WTC11 (cell line): Measurements from ENCODE around the gene C10orf90. TPM values are rescaled to one million over a fixed set of nuclear protein-coding genes. Genes with fewer than 3 reads are reported as not detected.

ENCODE experiments used
- ATAC-seq: fragments of 200-7000 bp; cut with Tn5 transposase; 2 replicates; pipeline ENCODE4 v1.10.0; 2021; ENCODE audit warnings: mild to moderate bottlenecking, moderate library complexity
- CTCF ChIA-PET: fragments of 300-600 bp; sonication (Branson Sonifier 250); formaldehyde crosslinking; loops from one replicate; lab custom pipeline; 2021; ENCODE audit warnings: antibody characterized with exemption; lab: Charles Lee
- POLR2A ChIA-PET: fragments of 350-600 bp; sonication (Branson Sonifier 250); formaldehyde crosslinking; loops from one replicate; lab custom pipeline; 2021; ENCODE audit warnings: antibody characterized with exemption; lab: Charles Lee
- DNase-seq: peaks from one replicate; pipeline ENCODE4 v3.0.0; 2021; ENCODE audit warnings: low spot score
- H3K27ac Mint-ChIP-seq: 2 replicates; pipeline ENCODE4 v1.8.0; 2021; ENCODE audit warnings: mixed read lengths
- H3K27me3 Mint-ChIP-seq: 2 replicates; pipeline ENCODE4 v1.8.0; 2021; ENCODE audit warnings: low read depth, mild to moderate bottlenecking, moderate library complexity, mixed read lengths
- H3K36me3 Mint-ChIP-seq: 2 replicates; pipeline ENCODE4 v1.8.0; 2021; ENCODE audit warnings: mixed read lengths
- H3K4me1 Mint-ChIP-seq: 2 replicates; pipeline ENCODE4 v1.8.0; 2022; ENCODE audit warnings: mixed read lengths
- H3K4me3 Mint-ChIP-seq: 2 replicates; pipeline ENCODE4 v1.8.0; 2021; ENCODE audit warnings: mild to moderate bottlenecking, moderate library complexity, mixed read lengths
- H3K9me3 Mint-ChIP-seq: 2 replicates; pipeline ENCODE4 v1.8.0; 2021; ENCODE audit warnings: mixed read lengths
- ARID4B ChIP-seq: sonication (generic); formaldehyde crosslinking; IDR thresholded peaks from 2 replicates; pipeline ENCODE4 v1.8.0; 2023; ENCODE audit warnings: missing genetic modification reagents, mild to moderate bottlenecking, borderline replicate concordance
- ATF6 ChIP-seq: sonication (generic); formaldehyde crosslinking; IDR thresholded peaks from 2 replicates; pipeline ENCODE4 v1.8.1; 2023; ENCODE audit warnings: mild to moderate bottlenecking, missing genetic modification reagents
- CDX4 ChIP-seq: fragments of 250-450 bp; sonication (Bioruptor Pico); IDR thresholded peaks from 2 replicates; pipeline ENCODE4 v1.9.0; 2021; ENCODE audit warnings: moderate library complexity, mild to moderate bottlenecking, inconsistent platforms, borderline replicate concordance
- CREM ChIP-seq: sonication (generic); formaldehyde crosslinking; IDR thresholded peaks from 2 replicates; pipeline ENCODE4 v1.8.1; 2022; ENCODE audit warnings: mild to moderate bottlenecking, missing genetic modification reagents, moderate library complexity
- CTCF ChIP-seq: fragments of 200-600 bp; IDR thresholded peaks from 2 replicates; pipeline ENCODE4 v1.8.0; 2022; ENCODE audit warnings: antibody characterized with exemption
- ELF4 ChIP-seq: sonication (generic); formaldehyde crosslinking; IDR thresholded peaks from 2 replicates; pipeline ENCODE4 v1.8.1; 2022; ENCODE audit warnings: low read depth, mild to moderate bottlenecking, moderate library complexity, missing genetic modification reagents
- ESRRA ChIP-seq: sonication (generic); formaldehyde crosslinking; IDR thresholded peaks from 2 replicates; pipeline ENCODE4 v1.8.1; 2022; ENCODE audit warnings: mild to moderate bottlenecking, missing genetic modification reagents, borderline replicate concordance
- ETV6 ChIP-seq: sonication (generic); formaldehyde crosslinking; IDR thresholded peaks from 2 replicates; pipeline ENCODE4 v1.8.1; 2022; ENCODE audit warnings: mild to moderate bottlenecking, missing genetic modification reagents
- FOXK1 ChIP-seq: sonication (generic); formaldehyde crosslinking; IDR thresholded peaks from 2 replicates; pipeline ENCODE4 v1.8.0; 2022; ENCODE audit warnings: mild to moderate bottlenecking, moderate library complexity, missing genetic modification reagents
- GTF2I ChIP-seq: fragments of 250-450 bp; sonication (Bioruptor Pico); conservative IDR thresholded peaks from 2 replicates; pipeline ENCODE4 v1.4.0; 2021; ENCODE audit warnings: mild to moderate bottlenecking
- IRF1 ChIP-seq: sonication (generic); formaldehyde crosslinking; IDR thresholded peaks from 2 replicates; pipeline ENCODE4 v1.8.0; 2023; ENCODE audit warnings: missing genetic modification reagents
- JAZF1 ChIP-seq: fragments of 250-450 bp; sonication (Bioruptor Pico); IDR thresholded peaks from 2 replicates; pipeline ENCODE4 v1.9.0; 2021; ENCODE audit warnings: moderate library complexity, mild to moderate bottlenecking, inconsistent platforms
- KAT7 ChIP-seq: sonication (generic); formaldehyde crosslinking; IDR thresholded peaks from 2 replicates; pipeline ENCODE4 v1.8.1; 2023; ENCODE audit warnings: missing genetic modification reagents, mild to moderate bottlenecking, borderline replicate concordance
- MAX ChIP-seq: sonication (generic); formaldehyde crosslinking; IDR thresholded peaks from 2 replicates; pipeline ENCODE4 v1.8.0; 2022; ENCODE audit warnings: mild to moderate bottlenecking, missing genetic modification reagents
- NR1H2 ChIP-seq: sonication (generic); formaldehyde crosslinking; IDR thresholded peaks from 2 replicates; pipeline ENCODE4 v1.9.0; 2021; ENCODE audit warnings: mild to moderate bottlenecking, moderate library complexity, missing genetic modification reagents
- NR2C2 ChIP-seq: sonication (generic); formaldehyde crosslinking; IDR thresholded peaks from 2 replicates; pipeline ENCODE4 v1.8.0; 2022; ENCODE audit warnings: mild to moderate bottlenecking, missing genetic modification reagents
- PREB ChIP-seq: sonication (generic); formaldehyde crosslinking; IDR thresholded peaks from 2 replicates; pipeline ENCODE4 v1.8.1; 2022; ENCODE audit warnings: mild to moderate bottlenecking, missing genetic modification reagents, moderate library complexity, borderline replicate concordance
- PRRX2 ChIP-seq: fragments of 250-450 bp; sonication (Bioruptor Pico); IDR thresholded peaks from 2 replicates; pipeline ENCODE4 v1.8.0; 2021; ENCODE audit warnings: mild to moderate bottlenecking
- USF1 ChIP-seq: sonication (generic); formaldehyde crosslinking; IDR thresholded peaks from 2 replicates; pipeline ENCODE4 v1.8.0; 2022; ENCODE audit warnings: mild to moderate bottlenecking, missing genetic modification reagents
- ZNF219 ChIP-seq: sonication (generic); formaldehyde crosslinking; IDR thresholded peaks from 2 replicates; pipeline ENCODE4 v1.8.0; 2023; ENCODE audit warnings: missing genetic modification reagents, mild to moderate bottlenecking, borderline replicate concordance
- ZNF263 ChIP-seq: sonication (generic); formaldehyde crosslinking; IDR thresholded peaks from 2 replicates; pipeline ENCODE4 v1.8.1; 2022; ENCODE audit warnings: low read depth, mild to moderate bottlenecking, moderate library complexity, missing genetic modification reagents
- ZNF317 ChIP-seq: sonication (generic); formaldehyde crosslinking; IDR thresholded peaks from 2 replicates; pipeline ENCODE4 v1.8.1; 2023; ENCODE audit warnings: low read depth, mild to moderate bottlenecking, moderate library complexity, missing genetic modification reagents, borderline replicate concordance
- ZNF671 ChIP-seq: fragments of 250-450 bp; sonication (Bioruptor Pico); IDR thresholded peaks from 2 replicates; pipeline ENCODE4 v1.8.0; 2021; ENCODE audit warnings: mild to moderate bottlenecking
- total RNA-seq: library from RNA; stranded (reverse); gene quantifications from 3 replicates; pipeline ENCODE4 v1.2.3, GENCODE V29; 2021

C10orf90 gene
- total RNA-seq, 1 experiment from 2014 or later: 0.85 TPM

- no peak overlapping the region for H3K4me3 Mint-ChIP-seq
- H3K4me1 Mint-ChIP-seq: peaks cover 24% of the 10 kb centered on the region
- ATAC-seq (no peak), DNase-seq (no peak)
- peaks cover 7% of the 10 kb centered on the region for H3K36me3 Mint-ChIP-seq
- H3K27me3 Mint-ChIP-seq: peaks cover 3% of the 10 kb centered on the region; the same call in 1 of the 2 replicates
- TF ChIP-seq ZNF317 (CRISPR knock-in tag): no peak
- TF ChIP-seq USF1 (CRISPR knock-in tag): no peak
- no peak for TF ChIP-seq MAX (CRISPR knock-in tag)
- no peak for TF ChIP-seq NR2C2
- TF ChIP-seq FOXK1 (CRISPR knock-in tag): no peak
- no peak for TF ChIP-seq CDX4 (CRISPR knock-in tag)
- TF ChIP-seq GTF2I (CRISPR knock-in tag): no peak
- no peak for TF ChIP-seq ZNF671 (CRISPR knock-in tag)
- TF ChIP-seq ESRRA (CRISPR knock-in tag): no peak
- TF ChIP-seq ZNF219 (CRISPR knock-in tag): no peak
- no peak for TF ChIP-seq PRRX2 (CRISPR knock-in tag)
- TF ChIP-seq ATF6 (CRISPR knock-in tag): no peak
- no peak for TF ChIP-seq PREB
- TF ChIP-seq, all 79 proteins: peak for 0
- no peak overlapping the region for H3K27ac Mint-ChIP-seq
- H3K9me3 Mint-ChIP-seq: peaks cover 12% of the 10 kb centered on the region
- ChIA-PET CTCF (interaction anchor here (0.6 to 0.8 kb wide), 4 partner anchors 15 to 737 kb away, joined by 3 to 4 read pairs (median 4); no protein-coding TSS in a partner anchor), POLR2A (interaction anchor here (0.6 kb wide), 1 partner anchor 700 kb away, joined by 3 read pairs; no protein-coding TSS in a partner anchor)
These were observed 385 bp upstream of the C10orf90 start for GRCh38 chr10:126670895-126671261.

GRCh38 chr10:126669168-126669567 is 1.3 kb downstream of the C10orf90 start:
- peaks cover 7% of the 10 kb centered on the region for H3K36me3 Mint-ChIP-seq
- ChIA-PET CTCF (no interaction called here), POLR2A (no interaction called here)
- no peak for DNase-seq
- 0 out of 2 replicates have a peak, but pooled peaks cover 3% of the 10 kb centered on the region for H3K27me3 Mint-ChIP-seq
- ATAC-seq: no peak
- peaks cover 12% of the 10 kb centered on the region for H3K9me3 Mint-ChIP-seq
- peaks cover 24% of the 10 kb centered on the region for H3K4me1 Mint-ChIP-seq
- H3K4me3 Mint-ChIP-seq: no peak overlapping the region
- H3K27ac Mint-ChIP-seq: no peak overlapping the region
- TF ChIP-seq ZNF263 (CRISPR knock-in tag): no peak
- no peak for TF ChIP-seq CTCF
- TF ChIP-seq ETV6 (CRISPR knock-in tag): no peak
- TF ChIP-seq JAZF1: no peak
- no peak for TF ChIP-seq KAT7 (CRISPR knock-in tag)
- no peak for TF ChIP-seq CREM
- TF ChIP-seq ELF4: no peak
- TF ChIP-seq IRF1 (CRISPR knock-in tag): no peak
- no peak for TF ChIP-seq USF1 (CRISPR knock-in tag)
- TF ChIP-seq ARID4B: no peak
- TF ChIP-seq NR1H2 (CRISPR knock-in tag): no peak
- no peak for TF ChIP-seq GTF2I (CRISPR knock-in tag)
